ENCODE measurements around the gene PRSS2.

DNA sequence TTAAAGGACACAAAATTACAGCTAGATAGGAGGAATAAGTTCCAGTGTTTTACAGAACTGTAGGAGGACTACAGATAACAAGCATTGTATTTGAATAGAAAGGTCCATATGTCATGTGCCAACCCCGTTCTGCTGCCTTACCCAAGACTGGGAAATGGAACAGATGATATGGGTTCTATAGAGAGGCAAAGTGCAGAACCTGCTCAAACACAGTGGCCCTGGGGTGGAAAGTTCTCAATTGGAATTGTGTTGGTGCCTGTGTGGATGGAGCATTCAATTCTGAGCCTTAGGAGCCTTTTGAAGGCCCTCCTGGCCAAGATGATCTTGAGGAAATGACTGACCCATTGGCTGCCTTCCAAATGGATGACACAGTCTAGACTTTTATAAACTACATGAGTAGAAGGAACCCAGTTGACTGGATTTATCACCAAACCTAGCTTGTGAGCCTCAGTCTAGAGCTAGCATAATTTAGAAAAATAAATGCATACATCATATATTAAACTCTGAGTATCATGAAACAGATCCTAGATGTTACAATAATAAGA is 25.6 kb upstream of the PRSS2 start:
- TF ChIP-seq, protein P1, sequence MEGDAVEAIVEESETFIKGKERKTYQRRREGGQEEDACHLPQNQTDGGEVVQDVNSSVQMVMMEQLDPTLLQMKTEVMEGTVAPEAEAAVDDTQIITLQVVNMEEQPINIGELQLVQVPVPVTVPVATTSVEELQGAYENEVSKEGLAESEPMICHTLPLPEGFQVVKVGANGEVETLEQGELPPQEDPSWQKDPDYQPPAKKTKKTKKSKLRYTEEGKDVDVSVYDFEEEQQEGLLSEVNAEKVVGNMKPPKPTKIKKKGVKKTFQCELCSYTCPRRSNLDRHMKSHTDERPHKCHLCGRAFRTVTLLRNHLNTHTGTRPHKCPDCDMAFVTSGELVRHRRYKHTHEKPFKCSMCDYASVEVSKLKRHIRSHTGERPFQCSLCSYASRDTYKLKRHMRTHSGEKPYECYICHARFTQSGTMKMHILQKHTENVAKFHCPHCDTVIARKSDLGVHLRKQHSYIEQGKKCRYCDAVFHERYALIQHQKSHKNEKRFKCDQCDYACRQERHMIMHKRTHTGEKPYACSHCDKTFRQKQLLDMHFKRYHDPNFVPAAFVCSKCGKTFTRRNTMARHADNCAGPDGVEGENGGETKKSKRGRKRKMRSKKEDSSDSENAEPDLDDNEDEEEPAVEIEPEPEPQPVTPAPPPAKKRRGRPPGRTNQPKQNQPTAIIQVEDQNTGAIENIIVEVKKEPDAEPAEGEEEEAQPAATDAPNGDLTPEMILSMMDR (IDR thresholded peaks at IDR 0.05; ENCODE audit: low read depth, low read length, missing input control) = no peak
- TF ChIP-seq TAF1 (conservative IDR thresholded peaks at IDR 0.05) = no peak
- TF ChIP-seq RAD21 (IDR thresholded peaks at IDR 0.05) = no peak
- TF ChIP-seq, protein P2, sequence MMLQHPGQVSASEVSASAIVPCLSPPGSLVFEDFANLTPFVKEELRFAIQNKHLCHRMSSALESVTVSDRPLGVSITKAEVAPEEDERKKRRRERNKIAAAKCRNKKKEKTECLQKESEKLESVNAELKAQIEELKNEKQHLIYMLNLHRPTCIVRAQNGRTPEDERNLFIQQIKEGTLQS (IDR thresholded peaks at IDR 0.05) = no peak
- TF ChIP-seq, protein P3, sequence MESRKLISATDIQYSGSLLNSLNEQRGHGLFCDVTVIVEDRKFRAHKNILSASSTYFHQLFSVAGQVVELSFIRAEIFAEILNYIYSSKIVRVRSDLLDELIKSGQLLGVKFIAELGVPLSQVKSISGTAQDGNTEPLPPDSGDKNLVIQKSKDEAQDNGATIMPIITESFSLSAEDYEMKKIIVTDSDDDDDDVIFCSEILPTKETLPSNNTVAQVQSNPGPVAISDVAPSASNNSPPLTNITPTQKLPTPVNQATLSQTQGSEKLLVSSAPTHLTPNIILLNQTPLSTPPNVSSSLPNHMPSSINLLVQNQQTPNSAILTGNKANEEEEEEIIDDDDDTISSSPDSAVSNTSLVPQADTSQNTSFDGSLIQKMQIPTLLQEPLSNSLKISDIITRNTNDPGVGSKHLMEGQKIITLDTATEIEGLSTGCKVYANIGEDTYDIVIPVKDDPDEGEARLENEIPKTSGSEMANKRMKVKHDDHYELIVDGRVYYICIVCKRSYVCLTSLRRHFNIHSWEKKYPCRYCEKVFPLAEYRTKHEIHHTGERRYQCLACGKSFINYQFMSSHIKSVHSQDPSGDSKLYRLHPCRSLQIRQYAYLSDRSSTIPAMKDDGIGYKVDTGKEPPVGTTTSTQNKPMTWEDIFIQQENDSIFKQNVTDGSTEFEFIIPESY (IDR thresholded peaks at IDR 0.05) = no peak
